RWPE2 (cell line): ENCODE results near the gene KCNQ1OT1.

Source experiments
- ATAC-seq: fragments of 200-7000 bp; cut with Tn5 transposase; 3 replicates; pipeline ENCODE4 v1.9.1; 2021; ENCODE audit warnings: low read depth
- DNase-seq: peaks from one replicate; pipeline ENCODE4 v3.0.0-alpha.2; 2020; ENCODE audit warnings: low spot score
- H3K27ac ChIP-seq: fragments of 450-650 bp; 2 replicates; pipeline ENCODE4 v1.5.1; 2017; ENCODE audit warnings: mild to moderate bottlenecking; ENCODE audit not compliant: poor library complexity, severe bottlenecking
- H3K27me3 ChIP-seq: fragments of 250-450 bp; sonication (Bioruptor Pico); 2 replicates; pipeline ENCODE4 v1.5.1; 2021; ENCODE audit warnings: mild to moderate bottlenecking, moderate library complexity; ENCODE audit not compliant: insufficient read depth, poor library complexity, severe bottlenecking
- H3K36me3 ChIP-seq: fragments of 250-450 bp; sonication (Bioruptor Pico); 2 replicates; pipeline ENCODE4 v1.5.1; 2020; ENCODE audit warnings: low read depth, mild to moderate bottlenecking, moderate library complexity
- H3K4me1 ChIP-seq: fragments of 250-450 bp; sonication (Bioruptor Pico); 2 replicates; pipeline ENCODE4 v1.5.1; 2021; ENCODE audit warnings: mild to moderate bottlenecking, moderate library complexity; ENCODE audit not compliant: insufficient read depth, poor library complexity, severe bottlenecking
- H3K4me3 ChIP-seq: fragments of 250-450 bp; sonication (Bioruptor Pico); 2 replicates; pipeline ENCODE4 v1.5.1; 2021; ENCODE audit warnings: mild to moderate bottlenecking, moderate library complexity; ENCODE audit not compliant: severe bottlenecking
- H3K9me3 ChIP-seq: fragments of 250-450 bp; sonication (Bioruptor Pico); 2 replicates; pipeline ENCODE4 v1.5.1; 2021; ENCODE audit warnings: mild to moderate bottlenecking, moderate library complexity; ENCODE audit not compliant: severe bottlenecking
- TF ChIP-seq, protein P1 (sequence below): fragments of 450-650 bp; IDR thresholded peaks from one replicate; pipeline ENCODE4 v1.5.1; 2017; ENCODE audit warnings: mild to moderate bottlenecking, moderate library complexity; ENCODE audit not compliant: poor library complexity, severe bottlenecking

Gene KCNQ1OT1

DNA sequence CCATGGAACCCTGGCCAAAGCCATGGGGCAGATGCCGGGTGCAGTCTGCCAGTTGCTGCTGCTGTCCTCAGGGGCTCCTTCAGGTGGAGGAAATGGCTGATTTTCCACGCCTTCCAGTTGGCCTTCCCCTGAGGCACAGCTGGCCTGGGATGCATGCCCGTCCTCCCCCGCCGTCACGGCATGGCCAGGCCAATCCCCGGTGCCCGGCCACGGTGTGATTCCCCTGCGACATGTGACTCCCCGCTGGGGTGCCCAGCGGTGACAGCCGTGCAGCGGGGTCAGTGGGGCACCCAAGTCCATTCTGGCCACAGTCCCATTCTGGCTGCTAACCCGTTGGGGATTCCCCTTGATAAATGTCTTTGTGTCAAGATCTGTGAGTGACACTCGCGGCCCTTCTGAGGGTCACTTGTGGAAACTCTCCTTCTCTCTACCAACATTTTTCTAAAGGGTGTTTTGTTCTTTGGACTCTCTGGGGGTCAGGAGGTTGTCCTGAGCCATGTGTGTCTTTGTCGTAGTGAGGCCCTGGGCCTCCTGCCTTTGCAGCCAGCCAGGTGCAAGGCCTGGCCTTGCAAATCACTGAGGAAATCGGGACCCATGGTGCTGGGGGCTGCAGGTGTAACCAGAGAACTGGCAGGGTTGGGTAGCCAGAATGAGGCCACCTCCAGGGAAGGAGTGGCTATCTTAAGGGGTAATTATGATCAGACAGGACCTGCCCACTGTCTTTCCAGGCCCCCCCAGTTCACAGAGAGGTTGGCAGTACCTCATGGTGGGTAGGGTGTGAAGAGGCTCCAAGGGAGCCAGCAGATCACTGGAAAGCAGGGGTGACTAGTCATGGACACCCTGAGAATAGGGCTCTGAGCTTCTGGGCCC lies 37.1 kb downstream of the KCNQ1OT1 start:
- H3K36me3 ChIP-seq, result no peaks in the 10 kb centered on the region
- DNase-seq, result no peak
- no peaks in the 10 kb centered on the region for H3K27me3 ChIP-seq
- H3K9me3 ChIP-seq, result peaks cover 10% of the 10 kb centered on the region
- TF ChIP-seq, protein P1, sequence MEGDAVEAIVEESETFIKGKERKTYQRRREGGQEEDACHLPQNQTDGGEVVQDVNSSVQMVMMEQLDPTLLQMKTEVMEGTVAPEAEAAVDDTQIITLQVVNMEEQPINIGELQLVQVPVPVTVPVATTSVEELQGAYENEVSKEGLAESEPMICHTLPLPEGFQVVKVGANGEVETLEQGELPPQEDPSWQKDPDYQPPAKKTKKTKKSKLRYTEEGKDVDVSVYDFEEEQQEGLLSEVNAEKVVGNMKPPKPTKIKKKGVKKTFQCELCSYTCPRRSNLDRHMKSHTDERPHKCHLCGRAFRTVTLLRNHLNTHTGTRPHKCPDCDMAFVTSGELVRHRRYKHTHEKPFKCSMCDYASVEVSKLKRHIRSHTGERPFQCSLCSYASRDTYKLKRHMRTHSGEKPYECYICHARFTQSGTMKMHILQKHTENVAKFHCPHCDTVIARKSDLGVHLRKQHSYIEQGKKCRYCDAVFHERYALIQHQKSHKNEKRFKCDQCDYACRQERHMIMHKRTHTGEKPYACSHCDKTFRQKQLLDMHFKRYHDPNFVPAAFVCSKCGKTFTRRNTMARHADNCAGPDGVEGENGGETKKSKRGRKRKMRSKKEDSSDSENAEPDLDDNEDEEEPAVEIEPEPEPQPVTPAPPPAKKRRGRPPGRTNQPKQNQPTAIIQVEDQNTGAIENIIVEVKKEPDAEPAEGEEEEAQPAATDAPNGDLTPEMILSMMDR, result no peak
- no peaks in the 10 kb centered on the region for H3K4me1 ChIP-seq
- H3K4me3 ChIP-seq, result no peak overlapping the region
- no peak for ATAC-seq
- no peak overlapping the region for H3K27ac ChIP-seq

GRCh38 chr11:2662024-2662312 lies 37.8 kb downstream of the KCNQ1OT1 start:
- Histone ChIP-seq H3K36me3 (no peaks in the 10 kb centered on the region), H3K4me3 (no peak overlapping the region), H3K4me1 (no peaks in the 10 kb centered on the region), H3K27ac (no peak overlapping the region), H3K27me3 (no peaks in the 10 kb centered on the region), H3K9me3 (peaks cover 10% of the 10 kb centered on the region)
- ATAC-seq, result no peak
- TF ChIP-seq, protein P1, result no peak
- no peak for DNase-seq

- ATAC-seq (no peak), DNase-seq (no peak)
- TF ChIP-seq, protein P1, result no peak
- peaks cover 3% of the 10 kb centered on the region for H3K4me1 ChIP-seq
- H3K27ac ChIP-seq, result no peak overlapping the region
- no peaks in the 10 kb centered on the region for H3K36me3 ChIP-seq
- no peaks in the 10 kb centered on the region for H3K27me3 ChIP-seq
- H3K4me3 ChIP-seq, result no peak overlapping the region
- peaks cover 10% of the 10 kb centered on the region for H3K9me3 ChIP-seq
These were observed 38.4 kb downstream of the KCNQ1OT1 start for GRCh38 chr11:2661173-2662023.

DNA sequence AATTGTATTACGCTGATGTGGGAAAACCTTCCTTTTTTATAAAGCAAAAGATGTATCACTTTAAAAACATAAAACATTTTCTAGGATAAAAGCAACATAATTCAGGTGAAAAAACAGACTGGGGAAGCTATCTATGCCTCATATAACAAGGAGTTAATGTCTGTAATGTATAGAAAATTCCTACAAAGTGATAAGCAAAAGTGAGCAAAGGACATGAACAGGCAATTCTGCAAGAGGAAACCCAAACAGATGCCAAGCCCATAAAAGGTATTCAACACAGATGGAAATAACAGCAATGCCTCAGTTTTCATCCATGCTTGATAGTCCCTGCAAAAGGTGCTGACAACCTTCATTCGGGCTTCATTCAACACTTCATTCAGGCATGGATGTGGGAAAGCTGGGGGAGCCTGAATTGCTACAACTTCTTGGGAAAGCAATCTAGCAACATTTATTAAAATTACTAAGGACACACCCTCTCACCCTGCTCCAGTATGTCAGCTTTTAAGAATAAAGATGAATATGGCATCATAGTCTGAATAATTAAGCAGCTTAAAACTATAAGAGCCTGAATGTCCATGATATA lies 39.3 kb downstream of the KCNQ1OT1 start:
- H3K9me3 ChIP-seq, result peaks cover 10% of the 10 kb centered on the region
- ATAC-seq, result no peak

More for the DNA sequence above, 39.3 kb downstream of the KCNQ1OT1 start:
- DNase-seq, result no peak
- H3K27me3 ChIP-seq, result no peaks in the 10 kb centered on the region
- no peaks in the 10 kb centered on the region for H3K36me3 ChIP-seq
- no peak overlapping the region for H3K4me3 ChIP-seq
- H3K4me1 ChIP-seq, result peaks cover 9% of the 10 kb centered on the region
- TF ChIP-seq, protein P1, result no peak
- no peak overlapping the region for H3K27ac ChIP-seq
